Skeletal muscle cell (primary cell): ENCODE data around the gene PPP6R2.

Experiments
- DNase-seq: peaks from one replicate; pipeline ENCODE4 v3.0.0-alpha.2; 2010; ENCODE audit warnings: low read depth
- H3K4me3 ChIP-seq: 2 replicates; pipeline ENCODE4 v1.5.1; 2011; ENCODE audit warnings: low read depth, mild to moderate bottlenecking, control low read depth, low read length, moderate library complexity

Gene PPP6R2

DNA sequence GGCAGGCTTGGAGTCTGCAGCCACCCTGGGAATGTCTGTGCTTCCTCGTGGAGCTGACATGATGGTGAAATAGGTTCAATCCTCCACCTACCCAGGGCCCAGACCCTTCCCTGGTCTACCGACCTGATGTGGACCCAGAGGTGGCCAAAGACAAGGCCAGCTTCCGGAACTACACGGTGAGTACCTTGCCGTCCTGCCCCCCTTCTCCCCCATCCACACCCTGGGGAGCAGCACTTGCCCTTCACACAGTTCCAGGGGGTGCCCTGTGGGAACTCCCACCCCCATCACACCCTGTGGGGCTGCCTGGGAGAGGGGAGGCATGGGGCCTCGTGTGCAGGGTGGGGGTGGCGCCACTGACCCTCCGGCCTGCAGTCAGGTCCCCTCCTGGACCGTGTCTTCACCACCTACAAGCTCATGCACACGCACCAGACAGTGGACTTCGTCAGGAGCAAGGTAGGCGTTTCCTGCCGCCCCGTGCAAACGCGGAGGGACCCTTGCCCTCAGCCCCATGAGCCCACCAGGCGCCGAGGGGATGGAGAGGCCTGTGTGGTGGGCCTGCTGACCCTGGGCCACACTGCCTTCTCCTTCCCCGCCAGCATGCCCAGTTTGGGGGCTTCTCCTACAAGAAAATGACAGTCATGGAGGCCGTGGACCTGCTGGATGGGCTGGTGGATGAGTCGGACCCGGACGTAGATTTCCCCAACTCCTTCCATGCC lies 144.3 kb downstream of the PPP6R2 start:
- no peak overlapping the region for H3K4me3 ChIP-seq
- no peak for DNase-seq

DNA sequence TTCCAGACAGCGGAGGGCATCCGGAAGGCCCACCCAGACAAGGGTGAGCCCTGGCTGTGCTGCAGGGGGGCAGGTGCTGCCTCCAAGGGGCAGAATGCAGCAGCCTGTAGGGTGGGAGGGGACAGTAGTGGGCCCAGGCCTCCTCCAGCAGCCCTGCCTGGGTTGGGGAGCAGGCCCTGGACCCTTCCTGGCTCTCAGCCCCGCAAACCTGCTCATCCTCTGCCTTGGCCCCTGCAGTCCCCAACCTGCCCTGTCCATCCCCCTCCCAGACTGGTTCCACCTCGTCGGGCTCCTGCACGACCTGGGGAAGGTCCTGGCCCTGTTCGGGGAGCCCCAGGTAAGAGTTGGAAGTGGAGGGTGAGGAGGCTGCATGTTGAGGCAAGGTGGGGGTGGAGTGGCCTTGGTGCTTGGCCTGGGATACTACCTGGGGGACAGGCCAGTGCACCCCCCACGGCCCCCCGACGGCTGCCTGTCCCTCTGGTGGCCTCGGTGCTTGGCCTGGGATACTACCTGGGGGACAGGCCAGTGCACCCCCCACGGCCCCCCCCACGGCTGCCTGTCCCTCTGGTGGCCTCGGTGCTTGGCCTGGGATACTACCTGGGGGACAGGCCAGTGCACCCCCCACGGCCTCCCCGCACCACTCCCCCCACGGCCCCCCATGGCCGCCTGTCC lies 145.0 kb downstream of the PPP6R2 start:
- no peak overlapping the region for H3K4me3 ChIP-seq
- DNase-seq: no peak

DNA sequence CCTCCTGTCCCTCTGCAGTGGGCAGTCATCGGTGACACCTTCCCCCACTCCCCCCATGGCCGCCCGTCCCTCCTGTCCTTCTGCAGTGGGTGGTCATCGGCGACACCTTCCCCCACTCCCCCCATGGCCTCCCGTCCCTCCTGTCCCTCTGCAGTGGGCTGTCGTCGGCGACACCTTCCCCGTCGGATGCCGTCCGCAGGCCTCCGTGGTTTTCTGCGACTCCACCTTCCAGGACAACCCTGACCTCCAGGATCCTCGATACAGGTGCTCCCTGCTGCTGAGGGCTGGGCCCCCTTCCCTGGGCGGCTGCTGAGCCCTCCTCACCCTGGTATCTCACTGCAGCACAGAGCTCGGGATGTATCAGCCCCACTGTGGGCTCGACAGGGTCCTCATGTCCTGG lies 145.8 kb downstream of the PPP6R2 start:
- H3K4me3 ChIP-seq: no peak overlapping the region
- no peak for DNase-seq

DNA sequence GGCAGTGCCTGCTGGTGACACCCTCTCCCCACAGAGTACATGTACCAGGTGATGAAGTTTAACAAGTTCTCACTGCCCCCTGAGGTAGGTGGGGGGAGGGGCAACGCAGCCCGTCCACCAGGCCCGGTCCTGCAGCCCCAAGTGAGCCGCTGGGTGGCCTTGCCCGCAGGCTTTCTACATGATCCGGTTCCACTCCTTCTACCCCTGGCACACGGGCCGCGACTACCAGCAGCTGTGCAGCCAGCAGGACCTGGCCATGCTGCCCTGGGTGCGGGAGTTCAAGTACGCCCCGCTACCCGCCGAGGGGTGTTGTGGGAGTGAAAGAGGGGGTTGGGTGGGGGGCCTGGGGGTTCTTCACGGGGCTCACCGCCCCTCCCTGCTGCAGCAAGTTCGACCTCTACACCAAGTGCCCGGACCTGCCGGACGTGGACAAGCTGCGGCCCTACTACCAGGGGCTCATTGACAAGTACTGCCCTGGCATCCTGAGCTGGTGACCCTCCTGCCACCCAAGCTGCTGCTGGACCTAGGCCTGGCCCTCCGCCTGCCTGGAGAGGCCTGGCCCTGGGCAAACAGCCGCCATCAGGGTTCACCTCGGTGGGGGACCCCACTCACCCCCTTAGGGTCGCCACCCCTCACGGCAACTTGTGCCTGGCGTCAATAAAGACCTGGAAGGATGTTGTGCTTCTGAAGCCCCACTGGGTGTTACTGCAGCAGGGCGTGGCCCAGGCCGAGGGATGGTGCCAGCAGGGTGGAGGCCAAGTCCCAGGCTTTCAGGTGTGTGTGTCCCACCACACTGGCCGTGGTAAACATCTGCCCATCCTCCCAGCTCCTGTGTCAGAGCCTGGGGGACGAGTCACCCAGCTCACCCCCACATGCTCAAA lies 146.5 kb downstream of the PPP6R2 start:
- H3K4me3 ChIP-seq: no peak overlapping the region
- no peak for DNase-seq

DNA sequence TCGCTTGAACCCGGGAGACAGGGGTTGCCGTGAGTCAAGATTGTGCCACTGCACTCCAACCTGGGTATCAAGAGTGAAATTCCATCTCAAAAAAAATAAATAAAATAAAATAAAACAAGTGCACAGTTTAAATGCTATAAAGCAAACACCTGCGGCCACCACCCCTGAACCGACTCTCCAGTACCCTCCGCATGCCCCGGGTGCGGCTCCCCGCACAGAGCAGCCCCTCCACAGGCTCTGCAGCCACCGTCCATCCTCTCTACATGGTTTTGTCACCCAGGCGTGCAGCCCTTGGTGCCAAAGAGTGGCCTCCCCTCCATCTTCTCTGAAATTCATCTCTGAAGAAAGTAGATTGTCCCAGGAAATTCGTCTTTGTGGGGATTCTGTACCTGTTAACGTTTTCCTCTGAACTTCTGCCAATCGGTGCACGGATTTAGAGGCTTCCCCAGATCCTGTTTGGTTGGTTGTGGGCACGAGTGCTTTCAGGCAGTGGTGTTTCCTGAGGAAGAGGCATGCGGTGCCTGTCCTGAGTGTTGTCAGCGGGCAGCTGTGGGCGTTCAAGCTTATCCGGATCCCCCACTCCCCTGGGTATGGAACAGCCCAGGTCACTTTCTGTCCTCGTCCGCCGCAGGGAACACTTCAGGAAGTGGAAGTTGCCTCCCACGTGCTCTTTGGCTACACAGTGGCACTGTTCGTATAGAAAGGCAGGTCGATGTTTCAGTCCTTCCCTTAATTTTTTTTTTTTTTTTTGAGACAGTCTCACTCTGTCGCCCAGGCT lies 147.6 kb downstream of the PPP6R2 start:
- DNase-seq: no peak
- no peak overlapping the region for H3K4me3 ChIP-seq
